Activated CD4-positive, alpha-beta T cell treated with anti-CD3 and anti-CD28 coated beads, Interleukin-10, Interleukin-2, amounts not matched to agents 100 ng/mL and 50 ng/mL, durations not matched to agents 16 hours and 8 hours (primary cell): ENCODE data around the gene BSG.
"Not testable (repeated sequence)": the region's sequence is repeated elsewhere in the genome, so short reads cannot be mapped to it uniquely, and the experiment has no call there.

Experiments used
- DNase-seq: peaks from one replicate; pipeline ENCODE4 v3.0.0-alpha.2; 2020

BSG gene

GRCh38 chr19:588741-589692, 16.6 kb downstream of the BSG start:
- no peak for DNase-seq

GRCh38 chr19:589693-590395, 17.4 kb downstream of the BSG start, which contains the start of gene HCN2:
Gene HCN2 (plus strand): TSS chr19:589881. CDS start chr19:589946, 65 bp downstream.
- no peak for DNase-seq

- peak; percentile 44 for DNase-seq
Observed at GRCh38 chr19:590396-590745, 18.0 kb downstream of the BSG start.

GRCh38 chr19:590750-591098, 18.3 kb downstream of the BSG start:
- no peak for DNase-seq

- no peak for DNase-seq
Observed at GRCh38 chr19:591099-591958, 18.9 kb downstream of the BSG start.

- no peak for DNase-seq
Observed at GRCh38 chr19:592101-592500, 19.7 kb downstream of the BSG start.

GRCh38 chr19:593055-593454, 20.7 kb downstream of the BSG start:
- DNase-seq: no peak

- no peak for DNase-seq
Observed at GRCh38 chr19:593505-593904, 21.1 kb downstream of the BSG start.

GRCh38 chr19:594265-594870, 22.0 kb downstream of the BSG start:
- no peak for DNase-seq

- no peak for DNase-seq
Observed at GRCh38 chr19:595326-596262, 23.2 kb downstream of the BSG start.

- no peak for DNase-seq
Observed at GRCh38 chr19:596263-596655, 23.9 kb downstream of the BSG start.

GRCh38 chr19:597406-598315, 25.3 kb downstream of the BSG start:
- DNase-seq: no peak

- no peak for DNase-seq
Observed at GRCh38 chr19:601310-601709, 28.9 kb downstream of the BSG start.

- no peak for DNase-seq
Observed at GRCh38 chr19:601790-602189, 29.4 kb downstream of the BSG start.

GRCh38 chr19:602391-603301, 30.2 kb downstream of the BSG start:
- DNase-seq: no peak

GRCh38 chr19:603302-603639, 30.9 kb downstream of the BSG start:
- not testable (repeated sequence) for DNase-seq

GRCh38 chr19:603779-604178, 31.4 kb downstream of the BSG start:
- not testable (repeated sequence) for DNase-seq

- peak; percentile 55 for DNase-seq
Observed at GRCh38 chr19:604355-604754, 32.0 kb downstream of the BSG start.
